Transverse colon (tissue), 4 donors: ENCODE data around the gene TOP2B.

Source experiments
- CTCF ChIP-seq, 5 experiments: fragments of 200-600 bp in 3 of 5; fragments of 450-650 bp in 2 of 5; sonication (generic) in 3 of 5; IDR thresholded peaks; 1 replicate in 2 of 5; 2 replicates in 3 of 5; pipeline ENCODE4 v1.5.1; 2016 to 2017; ENCODE audit warnings: antibody characterized with exemption in 5 of 5, inconsistent platforms in 3 of 5, mild to moderate bottlenecking in 2 of 5, moderate library complexity in 1 of 5
- EP300 ChIP-seq: sonication (generic); formaldehyde crosslinking; IDR thresholded peaks from one replicate; pipeline ENCODE4 v1.6.1; 2017; ENCODE audit warnings: antibody characterized with exemption, low read depth
- POLR2AphosphoS5 ChIP-seq, 3 donors: sonication (generic); formaldehyde crosslinking; IDR thresholded peaks; one replicate each; pipeline ENCODE4 v1.6.1; 2016; ENCODE audit warnings: antibody characterized with exemption in 3 of 3

GRCh38 chr3:25587526-25587925 lies 77.2 kb downstream of the TOP2B start:
- TF ChIP-seq CTCF (IDR thresholded peaks at IDR 0.05) (no peak), POLR2AphosphoS5 (IDR thresholded peaks at IDR 0.05) (no peak), EP300 (no peak)
